Hepatic stellate cell (primary cell): Measurements from ENCODE around the gene SRP72.

Experiments
- DNase-seq: peaks from one replicate; pipeline ENCODE4 v3.0.0; 2011; ENCODE audit warnings: low spot score

Gene SRP72

GRCh38 chr4:56550642-56551041 lies 83.2 kb downstream of the SRP72 start:
- no peak for DNase-seq

- no peak for DNase-seq
These were observed 84.1 kb downstream of the SRP72 start for GRCh38 chr4:56551516-56551915.

GRCh38 chr4:56552273-56552672 lies 84.9 kb downstream of the SRP72 start:
- DNase-seq: no peak
